ENCODE data around the gene CHST11.
"Not testable (repeated sequence)": the region's sequence is repeated elsewhere in the genome, so short reads cannot be mapped to it uniquely, and the experiment has no call there.

The CHST11 gene

DNA sequence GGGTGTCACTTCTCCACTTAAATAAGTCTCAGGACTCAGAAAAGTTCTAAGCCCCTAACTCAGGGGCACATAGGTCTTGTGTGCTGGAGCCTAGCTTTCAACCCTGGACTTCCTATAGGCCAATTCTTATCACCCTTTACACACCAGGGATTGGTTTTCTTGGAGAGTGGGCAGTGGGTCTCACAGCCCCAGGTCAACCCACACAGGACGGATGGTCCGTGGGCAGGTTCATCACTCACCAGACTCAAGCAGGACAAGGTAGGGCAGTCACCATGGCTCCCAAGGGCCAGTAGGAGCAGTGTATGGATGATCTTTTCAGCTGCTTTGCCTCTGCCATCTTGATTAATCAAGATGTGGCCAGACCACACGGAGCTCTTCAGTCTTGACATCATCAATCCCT lies 268.9 kb downstream of the CHST11 start:
- DNase-seq: no peak

DNA sequence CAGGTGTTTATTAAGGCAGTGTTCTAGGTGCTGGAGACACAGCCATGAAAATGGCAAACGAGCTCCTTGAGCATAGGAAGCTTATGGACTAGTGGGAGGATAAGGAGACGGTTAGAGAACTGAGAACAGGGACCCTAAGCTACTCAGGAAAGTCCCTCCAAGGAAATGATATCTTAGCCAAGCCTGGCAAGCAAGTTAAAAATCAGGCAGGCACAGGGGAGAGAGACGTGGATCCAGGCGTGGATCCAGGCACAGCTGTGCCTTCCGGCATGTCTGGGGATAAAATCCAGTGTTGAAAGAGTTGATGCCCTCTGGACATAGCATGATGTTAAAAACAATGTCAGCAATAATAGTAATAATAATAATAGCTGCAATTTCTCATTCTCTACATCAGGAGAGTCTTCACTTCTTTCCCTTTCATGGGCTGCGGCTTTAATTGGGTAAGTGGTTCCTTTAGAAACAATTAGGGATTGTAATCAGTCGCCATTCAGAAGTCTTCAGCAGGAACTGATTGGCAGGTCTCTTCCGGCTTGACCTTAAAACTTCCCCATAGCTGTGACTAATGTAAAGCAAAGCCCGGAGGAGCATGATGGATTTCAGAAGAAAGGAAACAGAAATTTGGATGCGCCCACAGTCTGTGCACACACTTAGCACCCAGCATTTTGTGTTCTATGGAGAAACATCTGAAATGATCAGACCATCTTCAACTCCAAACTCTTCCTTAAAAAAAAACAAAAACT lies 271.1 kb downstream of the CHST11 start:
- no peak for DNase-seq

DNA sequence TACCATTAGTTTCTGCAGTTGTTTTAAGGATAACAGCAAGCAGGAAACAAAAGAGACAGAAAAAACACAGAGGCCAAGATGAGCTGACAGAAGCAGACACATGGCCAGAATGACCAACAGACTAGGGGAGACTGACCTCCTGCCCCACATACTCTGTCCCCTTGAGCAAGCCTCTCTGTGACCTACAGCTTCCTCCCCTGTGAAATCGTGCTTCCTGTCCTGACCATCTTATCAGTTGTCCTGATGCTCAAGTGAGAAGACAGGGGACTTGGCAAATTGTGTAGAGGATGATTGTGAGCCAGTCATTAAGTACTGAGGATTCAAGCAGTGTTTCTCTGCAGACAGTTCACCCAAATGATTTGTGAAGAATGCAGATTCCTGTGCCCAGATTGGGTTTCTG lies 272.3 kb downstream of the CHST11 start:
- DNase-seq: no peak

DNA sequence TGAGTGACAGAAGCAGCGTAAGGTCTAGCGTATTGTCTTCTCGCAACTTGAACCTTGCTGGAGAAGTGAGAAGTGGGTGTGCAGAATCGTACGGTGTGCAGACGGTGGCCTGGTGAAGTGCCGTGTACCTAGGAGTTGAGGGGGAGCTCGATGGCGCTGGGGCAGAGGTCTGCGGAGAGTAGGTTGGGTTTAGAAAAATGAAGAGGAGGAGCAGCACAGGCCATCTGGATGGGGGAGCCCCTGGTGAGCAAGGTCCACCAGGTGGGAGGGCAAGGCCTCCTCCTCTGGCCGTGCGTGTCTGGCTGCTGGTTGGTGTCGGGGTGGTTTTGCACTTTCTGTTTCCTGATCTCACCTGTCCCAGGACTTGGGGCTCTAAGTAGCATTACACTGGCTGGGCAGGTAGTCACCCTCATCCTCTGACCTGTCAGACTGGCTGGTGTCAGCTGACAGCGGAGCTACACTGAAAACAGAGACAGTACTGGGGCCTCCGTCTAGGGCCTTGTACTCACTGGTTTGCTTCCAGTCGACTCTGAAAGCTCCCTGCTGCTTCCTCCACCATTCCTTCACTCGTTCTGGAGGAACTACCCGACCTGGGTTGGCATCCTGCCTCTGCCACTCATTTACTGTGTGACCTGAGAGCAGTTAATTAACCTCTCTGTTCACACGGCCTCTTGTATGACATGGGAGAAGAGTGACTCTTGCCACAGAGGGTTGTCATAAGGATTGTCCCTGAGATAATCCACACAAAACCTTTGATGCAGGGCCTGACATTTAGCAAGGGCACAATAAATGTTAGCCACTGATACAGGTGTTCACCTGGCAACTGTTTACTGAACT lies 273.1 kb downstream of the CHST11 start:
- no peak for DNase-seq

DNA sequence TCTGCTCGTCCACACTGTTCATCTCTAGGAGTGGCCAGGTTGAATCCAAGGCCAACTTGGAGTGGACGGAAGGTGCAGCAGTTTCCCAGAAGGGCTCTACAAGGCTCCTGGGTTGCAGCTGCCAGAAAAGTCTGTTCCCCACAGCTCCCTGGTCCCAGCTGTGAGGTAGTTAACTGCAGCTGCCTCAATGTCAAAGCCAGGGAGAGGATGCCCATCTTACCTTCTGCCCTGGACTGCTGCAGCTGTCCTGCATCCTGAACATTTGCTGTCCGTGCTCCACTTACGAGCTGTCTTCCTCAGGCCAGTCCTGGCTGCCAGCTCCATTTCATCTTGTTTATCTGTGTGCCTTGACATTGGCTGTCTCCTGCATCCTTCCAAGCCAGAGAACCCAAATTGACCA lies 274.0 kb downstream of the CHST11 start:
- DNase-seq: no peak

DNA sequence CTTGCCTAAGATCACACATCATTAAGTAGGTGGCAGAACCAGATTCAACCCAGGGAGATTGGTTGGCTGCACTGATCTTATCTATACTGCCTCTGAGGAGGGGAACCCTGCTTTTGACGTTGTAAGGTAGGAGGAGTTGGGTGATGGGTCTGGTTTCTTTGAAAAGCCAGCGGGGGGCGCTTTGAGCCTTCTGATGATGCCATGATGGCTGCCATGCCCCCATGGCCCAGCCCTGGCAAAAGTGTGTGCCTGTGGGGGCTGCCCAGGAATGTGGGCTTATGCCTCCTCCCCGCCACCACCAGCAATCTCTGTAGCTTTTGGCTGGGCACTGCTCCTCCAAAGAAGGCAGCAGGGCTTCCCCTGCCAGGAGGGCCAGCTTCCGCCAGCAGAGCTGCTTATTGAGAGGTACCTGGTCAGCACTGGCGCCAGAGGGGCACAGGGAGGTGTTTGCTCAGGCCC lies 277.0 kb downstream of the CHST11 start:
- DNase-seq: peak; percentile 28

DNA sequence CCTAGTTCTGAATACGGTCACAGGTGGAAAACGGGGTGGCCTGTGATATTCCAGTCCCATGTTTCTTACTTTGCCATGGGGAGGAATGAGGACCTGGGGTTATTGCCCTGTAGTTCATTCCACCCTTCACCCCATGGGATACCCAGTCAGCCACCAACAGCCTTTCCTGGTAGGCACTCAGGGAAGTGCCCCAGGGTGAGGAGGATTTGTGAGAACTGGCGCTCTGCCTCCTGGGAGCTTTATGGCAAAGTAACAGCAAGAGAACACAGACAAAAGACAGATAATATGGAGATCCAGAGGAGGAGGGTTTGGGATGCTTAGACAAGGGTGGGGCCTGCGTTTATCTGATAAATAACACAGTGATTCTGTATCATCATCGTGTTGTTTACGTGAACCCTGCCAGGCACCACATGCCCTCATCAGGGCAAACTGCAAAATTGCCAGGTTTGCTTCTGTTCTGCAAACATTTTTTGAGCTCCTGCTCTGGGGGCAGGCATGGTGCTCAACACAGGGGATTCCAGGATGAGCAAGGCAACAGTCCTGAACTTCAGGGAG lies 277.9 kb downstream of the CHST11 start:
- DNase-seq: no peak

DNA sequence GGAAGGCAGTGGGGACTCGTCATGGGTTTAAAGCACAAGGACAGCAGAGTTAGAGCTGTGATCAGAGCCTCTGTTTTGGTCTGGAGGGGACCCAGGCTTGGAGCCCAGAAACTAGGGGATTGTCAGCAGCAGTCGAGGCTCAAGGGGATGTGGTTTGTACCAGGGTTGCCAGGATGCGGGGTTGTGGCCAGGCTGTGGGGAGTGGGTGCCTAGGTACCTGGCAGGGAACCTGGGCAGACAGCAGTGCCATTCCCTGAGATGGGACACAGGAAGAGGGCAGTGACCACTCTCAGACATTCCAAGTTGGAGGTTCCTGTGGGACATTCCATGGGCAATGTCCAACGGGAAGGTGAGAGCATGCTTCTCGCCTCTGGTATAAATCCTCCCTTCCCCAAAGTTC lies 279.1 kb downstream of the CHST11 start:
- no peak for DNase-seq

DNA sequence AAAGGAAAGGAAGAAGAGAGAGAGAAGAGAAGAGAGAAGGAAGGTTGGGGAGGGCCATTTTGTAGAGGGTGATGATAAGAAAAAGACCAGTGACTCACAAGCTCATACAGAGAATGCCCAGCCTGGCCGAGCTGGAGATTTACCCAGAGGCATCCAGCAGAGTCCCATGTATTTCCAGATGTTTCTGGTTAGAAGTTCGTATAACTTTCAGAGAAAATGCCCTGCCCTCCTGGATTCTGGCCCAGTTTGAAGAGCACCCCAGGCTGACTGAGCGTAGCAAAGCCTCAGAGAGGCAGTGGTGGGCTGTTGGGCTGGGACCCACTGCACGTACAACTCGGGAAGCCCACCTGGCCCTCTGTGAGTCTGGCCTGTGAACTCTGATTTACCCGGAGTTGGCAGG lies 279.6 kb downstream of the CHST11 start:
- DNase-seq: peak; percentile 64

DNA sequence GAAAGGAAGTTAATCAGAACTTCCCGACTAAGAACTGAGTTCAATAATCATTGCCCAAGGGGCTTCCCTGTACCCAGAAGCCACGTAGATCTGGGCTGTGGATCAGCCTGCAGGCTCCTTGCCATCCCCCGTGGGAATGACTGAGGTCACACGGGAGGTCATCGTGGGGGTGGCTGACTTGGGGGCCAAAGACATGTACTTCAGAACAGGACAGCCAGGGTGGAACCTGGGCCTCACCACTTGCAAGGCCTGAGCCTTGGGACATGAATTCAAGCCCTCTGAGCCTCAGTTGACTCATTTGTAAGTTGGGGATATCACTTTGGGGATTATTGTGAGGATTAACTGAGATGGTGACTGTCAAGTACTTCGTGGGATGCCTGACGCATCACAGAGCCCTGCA lies 280.4 kb downstream of the CHST11 start:
- no peak for DNase-seq

DNA sequence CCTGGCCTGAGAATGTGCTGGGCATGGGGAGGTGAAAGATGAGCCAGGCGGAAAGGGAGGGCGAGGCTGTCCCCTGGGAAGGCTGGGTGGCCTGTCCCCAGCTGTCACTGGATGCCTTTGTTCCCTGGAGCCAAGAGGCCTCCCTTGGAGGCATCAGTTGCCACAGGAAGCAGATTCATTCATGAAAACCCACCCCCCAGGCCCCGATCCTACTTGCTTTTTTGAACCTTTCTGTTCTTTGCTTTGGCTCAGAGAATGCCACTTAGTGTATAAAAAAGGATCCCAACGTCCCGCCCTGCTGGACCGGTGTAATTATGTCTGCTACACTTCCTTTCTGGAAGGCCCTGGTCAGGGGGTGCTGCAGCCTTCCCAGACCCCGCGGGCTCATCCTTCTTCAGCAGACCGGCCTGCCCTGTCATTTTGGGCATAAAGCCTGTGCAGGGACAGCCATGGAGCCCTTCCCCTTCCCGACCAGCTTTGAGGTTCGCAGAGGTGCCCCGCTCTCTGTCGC lies 281.1 kb downstream of the CHST11 start:
- no peak for DNase-seq

DNA sequence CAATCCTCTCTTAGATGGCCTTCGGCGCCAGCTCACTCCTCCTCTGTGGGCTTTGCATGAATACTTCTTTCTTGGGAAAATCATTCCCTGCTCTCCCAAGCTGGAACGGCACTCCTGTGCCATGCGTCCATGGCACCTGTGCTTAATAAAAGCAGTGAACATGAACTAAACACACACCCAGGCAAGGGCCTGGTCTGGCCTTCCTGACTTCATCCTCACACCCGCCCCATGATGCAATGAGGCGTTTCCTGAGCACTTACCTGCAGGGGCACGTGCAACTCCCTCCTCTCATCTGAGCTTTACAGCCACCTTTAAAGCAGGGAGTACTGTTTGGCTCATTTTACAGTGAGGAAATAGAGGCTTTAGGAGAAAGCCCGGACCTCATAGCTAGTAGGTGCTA lies 281.6 kb downstream of the CHST11 start:
- no peak for DNase-seq

DNA sequence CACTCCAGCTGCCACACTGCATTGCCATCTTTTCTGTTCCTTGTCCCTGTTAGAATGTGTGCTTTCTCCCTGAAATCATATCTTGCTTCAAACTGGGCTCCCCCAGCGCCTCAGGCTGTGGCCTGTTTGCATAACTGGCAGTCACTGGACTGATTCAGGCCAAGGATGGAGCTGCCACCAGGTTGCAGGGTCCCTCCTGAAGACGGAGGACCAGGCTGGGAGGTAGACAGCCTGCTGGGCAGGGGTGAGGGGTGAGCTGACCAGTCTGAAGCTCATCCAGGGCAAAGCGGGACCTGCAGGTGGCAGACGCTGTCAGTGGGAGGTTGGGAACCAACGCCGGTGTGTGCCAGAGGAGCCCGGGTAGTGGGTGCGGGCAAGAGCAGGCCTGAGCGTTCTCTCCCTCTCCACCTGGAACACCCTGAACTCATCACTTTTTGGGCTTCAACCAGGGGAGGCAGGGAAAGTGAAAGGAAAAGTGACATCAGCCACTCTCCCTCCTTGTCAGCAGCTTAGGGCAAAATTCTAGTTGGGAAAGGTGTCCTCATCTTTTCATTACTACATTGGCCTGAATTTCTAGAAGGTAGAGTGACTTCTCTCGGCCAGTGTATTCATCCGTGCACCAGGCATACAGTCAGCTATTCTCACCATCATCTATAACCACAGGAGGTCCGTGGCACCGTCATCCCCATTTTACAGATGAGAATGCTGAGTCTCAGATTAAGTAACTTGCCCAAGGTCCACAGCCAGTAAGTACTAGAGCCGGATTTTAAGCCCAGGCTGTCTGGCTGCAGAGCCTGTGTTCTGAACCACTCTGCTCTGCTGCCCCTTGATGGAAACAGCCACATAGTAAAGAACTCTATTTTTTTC lies 282.3 kb downstream of the CHST11 start:
- DNase-seq: no peak

DNA sequence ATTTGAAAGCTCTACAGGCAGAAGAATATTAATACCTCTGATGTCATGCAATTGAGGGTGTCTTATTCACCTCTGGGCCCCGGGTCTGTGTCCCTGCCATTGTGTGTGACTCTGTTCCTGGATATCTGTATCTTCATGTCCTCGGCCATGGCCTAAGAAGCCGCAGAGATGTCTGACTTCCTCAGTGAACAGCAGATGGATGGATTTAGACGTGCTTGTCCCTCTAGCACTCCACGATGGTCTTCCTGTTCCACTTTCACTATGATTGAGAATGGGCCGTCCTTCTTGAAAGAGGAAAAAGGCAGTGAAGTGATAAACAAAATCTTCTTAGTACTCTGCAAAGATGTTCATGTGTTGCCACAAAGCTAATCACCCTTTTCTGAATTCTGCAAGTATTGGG lies 283.9 kb downstream of the CHST11 start:
- DNase-seq: no peak

DNA sequence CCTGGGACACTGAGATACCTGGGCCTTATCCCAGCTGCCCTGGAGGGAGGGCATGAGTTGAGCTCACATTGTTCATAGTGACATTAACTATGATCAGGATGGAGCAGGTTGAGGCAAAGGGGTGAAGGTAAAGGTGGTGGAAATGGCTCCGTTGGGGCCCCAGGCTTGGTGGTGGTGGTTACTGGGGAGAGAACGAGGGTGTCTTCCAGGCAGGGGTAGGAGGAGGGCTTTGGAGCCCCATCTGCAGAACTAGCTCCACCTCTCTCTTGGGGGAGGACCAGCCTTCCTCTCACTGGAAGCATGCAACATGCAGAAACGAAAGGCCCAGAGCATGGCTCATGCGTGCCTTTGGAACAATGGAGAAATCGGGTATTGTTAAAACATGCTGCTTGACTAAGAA lies 284.3 kb downstream of the CHST11 start:
- DNase-seq: no peak

DNA sequence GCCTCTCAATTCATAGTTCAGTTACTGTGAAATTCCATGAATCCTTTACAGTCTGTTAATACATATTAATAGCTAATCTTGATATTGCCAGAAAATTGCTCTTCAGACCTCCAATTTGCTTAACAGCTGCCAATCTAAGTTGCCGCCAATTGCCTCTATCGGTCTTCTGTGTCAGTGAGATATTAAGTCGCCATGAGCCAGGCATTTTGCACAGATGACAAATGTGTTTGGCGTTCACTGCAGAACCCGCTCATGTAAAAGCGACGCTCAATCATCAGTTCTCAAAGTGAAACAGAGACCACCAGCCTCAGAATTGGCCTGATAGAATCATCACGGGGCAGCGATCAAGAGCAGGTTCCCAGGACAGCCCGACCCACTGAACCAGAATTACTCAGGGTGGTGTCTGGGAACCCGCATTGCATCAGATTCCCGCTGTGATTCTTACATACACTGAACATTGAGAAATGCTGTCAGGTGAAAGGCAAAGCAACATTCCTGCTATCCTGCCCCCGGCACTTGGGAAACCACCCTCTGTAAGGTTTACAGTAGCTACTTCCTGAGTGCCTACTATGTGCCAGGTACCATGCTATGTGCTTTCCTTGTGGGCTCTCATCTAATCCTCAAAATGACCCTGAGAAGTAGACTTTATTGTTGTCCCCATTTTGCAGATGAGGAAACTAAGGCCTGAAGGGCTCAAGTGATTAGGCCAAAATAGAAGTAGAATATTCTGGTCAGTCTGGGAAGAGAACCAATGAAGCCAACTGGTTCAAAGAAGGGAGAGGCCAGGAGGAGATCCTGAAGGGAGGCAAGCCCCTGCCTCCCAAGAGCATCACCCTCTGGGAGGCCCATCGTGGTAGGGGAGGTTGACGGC lies 285.0 kb downstream of the CHST11 start:
- no peak for DNase-seq

DNA sequence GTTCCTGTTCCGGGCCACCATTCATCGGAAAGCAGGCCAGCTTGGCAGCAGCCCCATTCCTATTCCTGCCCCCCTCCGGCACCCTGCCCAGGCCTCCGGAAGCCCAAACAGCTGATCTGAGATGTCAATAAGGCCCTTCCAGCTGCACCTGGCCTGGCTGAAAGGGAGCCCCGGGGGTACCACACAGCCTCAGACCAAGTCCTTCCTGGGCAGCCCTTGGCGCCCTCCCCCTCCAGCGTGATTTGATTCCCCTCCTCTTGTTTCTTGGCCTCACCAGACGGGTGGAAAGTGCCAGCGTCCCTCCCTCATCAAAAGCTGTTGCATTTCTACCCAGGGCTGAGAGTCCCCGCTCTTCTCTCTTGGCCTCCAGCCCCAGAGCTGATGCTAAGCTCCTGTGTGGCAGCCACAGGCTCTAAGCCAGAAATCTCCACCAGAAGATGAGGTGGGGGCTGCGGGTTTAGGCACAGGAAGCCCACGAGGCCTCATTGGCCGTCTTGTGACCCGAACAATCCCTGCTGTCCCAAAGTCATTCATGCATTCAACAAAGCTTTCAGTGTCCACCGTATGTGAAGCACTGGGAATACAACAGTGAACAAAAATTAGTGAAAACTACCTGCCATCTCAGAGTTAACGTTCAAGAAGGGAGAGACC lies 285.9 kb downstream of the CHST11 start:
- DNase-seq: no peak

DNA sequence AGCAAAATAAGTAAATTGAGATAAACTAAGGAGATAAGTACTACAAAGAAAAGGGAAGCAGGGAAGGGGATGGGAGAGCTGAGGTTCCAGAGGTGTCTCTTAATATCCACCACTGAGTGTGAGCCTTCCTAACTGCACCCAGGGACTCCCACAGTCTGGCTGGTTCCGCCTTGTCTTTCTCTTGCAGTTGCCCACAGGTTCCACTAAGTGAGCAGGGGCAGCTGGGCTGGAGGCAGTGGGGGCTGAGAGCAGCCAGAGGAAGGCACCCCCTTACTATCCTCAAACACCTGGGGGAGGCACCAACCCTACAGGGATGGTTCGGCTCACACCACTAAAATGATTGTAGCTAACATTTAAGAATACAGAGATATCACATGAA lies 286.4 kb downstream of the CHST11 start:
- no peak for DNase-seq

DNA sequence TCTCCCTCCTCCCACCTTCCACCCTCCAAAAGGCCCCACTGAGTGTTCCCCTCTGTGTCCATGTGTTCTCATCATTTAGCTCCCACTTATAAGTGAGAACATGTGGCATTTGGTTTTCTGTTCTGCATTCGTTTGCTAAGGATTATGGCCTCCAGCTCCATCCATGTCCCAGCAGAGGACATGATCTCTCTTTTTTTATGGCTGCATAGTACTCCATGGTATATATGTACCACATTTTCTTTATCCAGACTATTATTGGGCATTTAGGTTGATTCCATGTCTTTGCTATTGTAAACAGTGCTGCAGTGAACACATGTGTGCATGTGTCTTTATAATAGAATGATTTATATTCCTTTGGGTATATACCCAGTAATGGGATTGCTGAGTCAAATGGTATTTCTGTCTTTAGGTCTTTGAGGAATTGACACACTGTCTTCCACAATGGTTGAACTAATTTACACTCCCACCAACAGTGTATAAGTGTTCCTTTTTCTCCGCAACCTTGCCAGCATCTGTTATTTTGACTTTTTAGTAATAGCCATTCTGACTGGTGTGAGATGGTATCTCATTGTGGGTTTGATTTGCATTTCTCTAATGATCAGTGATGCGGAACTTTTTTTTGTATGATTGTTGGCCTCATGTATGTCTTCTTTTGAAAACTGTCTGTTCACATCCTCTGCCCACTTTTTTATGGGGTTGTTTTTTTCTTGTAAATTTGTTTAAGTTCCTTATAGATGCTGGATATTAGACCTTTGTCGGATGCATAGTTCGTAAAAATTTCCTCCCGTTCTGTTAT lies 287.2 kb downstream of the CHST11 start:
- not testable (repeated sequence) for DNase-seq

DNA sequence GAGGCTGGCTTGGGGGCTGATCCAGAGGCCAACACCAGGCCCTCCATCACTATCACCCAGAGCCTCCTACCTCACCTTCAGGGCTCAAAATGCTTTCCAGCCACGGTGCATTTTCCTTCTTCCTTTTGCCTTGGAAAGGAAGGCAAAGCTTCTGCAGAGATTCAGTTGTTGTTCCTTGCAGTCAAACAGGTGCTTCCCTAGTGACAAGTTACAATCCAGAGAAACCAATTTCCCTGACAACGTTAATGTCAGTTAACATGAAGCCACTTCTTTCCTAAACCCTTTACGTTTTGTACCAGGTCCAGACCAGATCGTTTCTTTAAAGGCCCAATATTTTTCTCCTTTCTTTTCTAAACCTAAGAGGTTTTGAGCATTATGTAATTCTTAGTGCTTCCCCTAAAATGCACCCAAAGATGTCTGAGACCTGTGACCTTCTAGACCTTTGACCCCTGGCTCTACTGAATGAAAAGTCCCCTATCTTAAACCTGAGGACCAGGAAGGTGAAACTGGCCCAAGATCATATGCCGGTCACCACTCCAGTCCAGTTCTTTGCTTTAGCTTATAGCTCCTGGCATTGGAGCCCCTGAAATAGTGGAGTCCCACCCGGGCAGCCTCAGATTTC lies 289.8 kb downstream of the CHST11 start:
- no peak for DNase-seq
